GM19438 (cell line): ENCODE results near the gene BHLHE23.

Experiments
- ATAC-seq: cut with Tn5 transposase; IDR thresholded peaks from one replicate; pipeline ENCODE4 v1.9.1; 2021; ENCODE audit warnings: low read depth; ENCODE audit not compliant: unreplicated experiment

BHLHE23 gene

GRCh38 chr20:63009988-63010769, 3.4 kb upstream of the BHLHE23 start:
- peak; percentile 48 for ATAC-seq

- ATAC-seq = peak; percentile 42
Observed at GRCh38 chr20:63009045-63009961, 2.5 kb upstream of the BHLHE23 start.

GRCh38 chr20:63008541-63009044, 1.8 kb upstream of the BHLHE23 start:
- ATAC-seq = no peak

- no peak for ATAC-seq
Observed at GRCh38 chr20:63007646-63008488, 1.1 kb upstream of the BHLHE23 start.

DNA sequence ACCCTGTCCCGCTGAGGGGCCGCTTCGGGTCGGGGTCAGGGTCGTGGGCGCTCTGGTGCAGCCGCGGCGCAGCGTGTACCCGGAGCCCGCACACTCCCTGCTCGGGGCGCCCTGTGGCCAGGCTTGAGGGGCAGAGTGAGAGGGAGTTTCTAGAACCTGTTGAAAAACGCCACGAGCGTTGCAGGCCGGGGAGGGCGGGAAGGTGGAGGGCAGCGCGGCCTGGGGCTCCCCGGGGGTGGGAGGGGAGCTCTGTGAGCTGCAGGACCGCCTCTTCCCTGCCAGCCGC, 539 bp upstream of the BHLHE23 start:
- ATAC-seq = no peak

GRCh38 chr20:63005862-63006539, 763 bp downstream of the BHLHE23 start:
- no peak for ATAC-seq

DNA sequence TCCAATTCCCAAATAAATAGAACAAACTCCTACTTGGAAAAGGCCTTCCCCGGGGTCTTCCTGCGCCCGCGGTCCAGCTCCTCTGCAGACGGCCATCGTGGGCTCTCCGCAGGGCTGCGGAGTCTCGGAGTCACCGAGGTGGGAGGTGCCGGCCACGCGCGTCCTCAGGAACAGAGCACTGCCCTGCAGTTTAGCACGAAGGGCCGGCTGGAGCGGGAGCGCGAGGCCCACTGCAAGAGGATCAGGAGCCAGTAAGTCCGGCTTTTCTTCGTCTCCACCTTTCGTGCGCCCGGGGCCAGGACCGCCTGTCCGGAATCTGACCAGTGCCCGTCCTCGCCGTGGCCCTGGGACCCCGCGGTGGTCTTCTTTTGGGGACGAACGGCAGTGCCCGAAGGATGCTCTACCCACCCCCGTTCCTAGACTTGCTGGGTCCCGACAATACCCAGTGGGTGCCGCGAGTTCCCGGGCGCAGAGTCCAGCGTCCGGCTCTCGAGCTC, 1.4 kb downstream of the BHLHE23 start:
- no peak for ATAC-seq

- ATAC-seq = no peak
Observed at GRCh38 chr20:63004607-63005364, 2.0 kb downstream of the BHLHE23 start.

DNA sequence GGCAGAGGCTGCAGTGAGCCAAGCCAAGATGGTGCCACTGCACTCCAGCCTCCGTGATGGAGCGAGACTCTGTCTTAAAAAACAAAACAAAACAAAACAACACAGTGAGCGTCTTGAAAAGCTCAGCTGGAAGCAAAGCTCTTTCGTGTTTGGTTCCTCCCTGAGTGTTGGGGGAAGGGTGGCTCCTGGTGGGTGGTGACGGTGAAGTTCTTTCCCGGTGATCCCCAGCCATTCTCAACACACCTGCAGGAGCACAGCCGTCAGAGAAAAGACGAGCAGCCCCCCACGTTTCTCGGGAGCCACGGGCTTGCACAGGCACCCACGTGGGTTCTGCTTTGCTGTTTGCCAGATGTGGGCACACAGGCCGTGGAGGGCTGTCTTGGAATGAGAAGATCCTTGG, 3.2 kb downstream of the BHLHE23 start:
- no peak for ATAC-seq

DNA sequence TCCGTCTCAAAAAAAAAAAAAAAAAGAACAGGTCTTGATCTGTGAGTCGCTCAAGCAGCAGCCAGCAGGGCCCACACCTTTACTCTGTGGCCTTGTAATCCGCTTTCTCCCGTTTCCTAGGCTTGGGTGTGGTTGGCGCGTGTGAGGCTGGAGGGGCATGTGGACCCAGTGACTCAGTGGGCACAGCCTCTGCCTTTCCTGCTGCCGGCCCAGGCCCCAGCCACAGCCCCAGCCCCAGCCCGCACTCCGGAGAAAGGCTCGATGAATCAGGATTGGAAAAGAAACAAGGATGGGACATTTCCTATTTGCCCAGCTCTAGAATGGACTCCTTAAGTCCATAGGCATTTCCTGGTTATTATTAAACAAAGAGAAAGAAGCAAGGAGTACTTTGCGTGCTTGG, 4.3 kb downstream of the BHLHE23 start:
- no peak for ATAC-seq

- ATAC-seq = no peak
Observed at GRCh38 chr20:63000958-63001357, 5.8 kb downstream of the BHLHE23 start.

DNA sequence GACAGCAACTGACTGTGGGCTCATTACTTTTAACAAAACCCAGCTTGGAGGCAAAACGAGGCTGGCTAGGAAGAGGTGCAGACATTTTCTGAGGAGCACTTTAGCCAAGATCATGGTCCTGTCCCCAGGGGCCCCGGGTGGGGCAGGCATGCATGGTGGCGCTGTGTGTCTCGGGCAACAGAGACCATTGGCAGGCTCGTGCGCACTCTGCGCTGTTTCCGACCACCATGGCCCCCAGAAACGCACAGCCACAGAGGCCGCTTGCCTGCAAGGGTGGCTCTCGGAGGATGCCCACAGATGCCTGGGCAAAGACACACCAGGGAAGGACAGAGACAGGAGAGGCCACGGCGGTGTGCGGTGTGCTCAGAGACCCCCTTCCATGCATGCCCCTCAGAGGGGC, 6.7 kb downstream of the BHLHE23 start:
- ATAC-seq = no peak

- ATAC-seq = no peak
Observed at GRCh38 chr20:62999580-62999979, 7.2 kb downstream of the BHLHE23 start.

GRCh38 chr20:62998449-62998848, 8.3 kb downstream of the BHLHE23 start:
- ATAC-seq = no peak

DNA sequence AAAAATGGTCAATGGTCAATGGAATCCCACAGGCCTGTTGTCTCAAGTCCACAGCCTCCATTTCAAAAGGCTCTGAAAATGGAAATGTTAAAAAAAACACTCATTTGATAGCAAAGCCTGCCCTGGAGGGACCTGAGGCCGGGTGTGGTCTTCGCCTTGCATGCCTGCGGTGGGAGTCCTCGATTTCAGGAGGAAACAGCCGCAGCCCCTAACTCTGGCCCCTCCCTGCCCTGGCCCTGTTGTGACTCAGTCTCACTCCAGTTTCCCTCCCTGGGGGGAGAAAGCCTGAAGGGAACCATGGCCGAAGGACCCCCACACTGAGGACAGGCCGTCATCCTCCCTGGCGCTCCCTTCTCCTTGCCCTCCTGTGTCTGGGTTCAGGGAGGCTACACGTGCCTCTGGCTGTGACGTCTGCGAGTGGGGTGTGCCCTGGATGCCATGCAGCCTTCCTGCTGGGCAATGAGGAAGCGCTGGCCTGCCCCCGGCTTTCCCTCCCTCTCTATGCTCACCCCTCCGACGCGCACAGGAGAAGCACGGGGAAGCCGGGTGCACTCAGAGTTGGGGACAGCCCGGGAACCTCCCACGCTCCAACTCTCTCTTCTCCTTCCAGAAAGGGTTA, 9.2 kb downstream of the BHLHE23 start:
- ATAC-seq = no peak

DNA sequence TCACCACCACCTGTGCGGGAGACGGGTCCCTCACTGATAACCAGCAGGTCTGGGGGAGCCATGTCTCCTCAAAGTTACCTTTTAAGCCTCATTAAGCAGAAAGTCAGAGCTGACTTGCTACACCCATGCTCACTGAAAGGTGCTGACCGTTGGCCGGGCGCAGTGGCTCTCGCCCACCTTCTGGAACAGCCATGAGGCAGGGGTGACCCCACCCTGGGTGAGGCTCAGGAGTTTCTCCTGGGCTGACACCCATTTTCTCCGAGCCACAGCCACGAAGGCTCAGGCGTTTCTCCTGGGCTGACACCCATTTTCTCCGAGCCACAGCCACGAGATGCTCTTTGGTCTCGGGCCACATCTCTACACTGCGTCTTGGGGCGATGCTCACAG, 10.2 kb downstream of the BHLHE23 start:
- ATAC-seq = no peak

DNA sequence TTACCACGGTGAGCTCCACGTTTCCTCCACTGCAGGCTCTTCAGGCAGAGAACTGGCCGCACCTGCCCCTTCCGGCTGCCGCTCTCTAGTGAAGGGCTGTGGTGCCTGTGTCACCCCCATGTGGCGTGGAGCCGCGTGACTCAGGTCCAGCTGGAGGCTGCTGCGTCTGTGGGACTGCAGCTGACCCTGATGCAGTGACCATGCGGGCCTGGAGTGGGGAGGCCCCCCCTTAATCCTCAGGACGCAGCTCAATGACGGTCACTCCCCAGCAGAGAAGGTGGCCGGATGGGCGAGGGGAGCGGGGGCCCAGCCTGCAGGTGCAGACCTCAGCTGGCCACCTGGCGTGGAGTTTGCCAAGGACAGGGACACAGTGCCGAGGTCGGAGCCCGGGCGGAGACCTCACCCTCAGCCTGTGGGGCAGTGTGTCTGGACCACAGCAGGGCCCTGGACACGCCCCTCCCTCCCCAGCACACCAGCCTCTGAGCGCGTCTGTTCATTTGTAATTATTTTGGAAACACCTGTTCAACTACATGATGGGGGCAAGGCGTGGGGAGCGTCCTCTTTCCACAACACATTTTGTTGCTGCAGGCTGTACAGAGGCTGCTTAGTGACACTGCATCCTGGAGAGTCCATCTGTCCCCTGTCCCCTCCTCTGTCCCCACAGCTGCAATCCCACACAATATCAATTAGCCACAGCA, 10.7 kb downstream of the BHLHE23 start:
- no peak for ATAC-seq

GRCh38 chr20:62995481-62995880, 11.3 kb downstream of the BHLHE23 start:
- ATAC-seq = no peak
